Lower leg skin (tissue), 3 donors: ENCODE data around the gene FAM171A1.

Experiments used
- POLR2A ChIP-seq, 2 donors: fragments of 450-650 bp; IDR thresholded peaks; one replicate each; pipeline ENCODE4 v1.6.1; 2016 to 2017; ENCODE audit warnings: antibody characterized with exemption in 2 of 2, mild to moderate bottlenecking in 1 of 2, moderate library complexity in 1 of 2
- TF ChIP-seq, protein P1 (sequence below), 3 donors: fragments of 450-650 bp; IDR thresholded peaks; one replicate each; pipeline ENCODE4 v1.5.1; 2016; ENCODE audit warnings: antibody characterized with exemption in 3 of 3, mild to moderate bottlenecking in 3 of 3, moderate library complexity in 2 of 3

DNA sequence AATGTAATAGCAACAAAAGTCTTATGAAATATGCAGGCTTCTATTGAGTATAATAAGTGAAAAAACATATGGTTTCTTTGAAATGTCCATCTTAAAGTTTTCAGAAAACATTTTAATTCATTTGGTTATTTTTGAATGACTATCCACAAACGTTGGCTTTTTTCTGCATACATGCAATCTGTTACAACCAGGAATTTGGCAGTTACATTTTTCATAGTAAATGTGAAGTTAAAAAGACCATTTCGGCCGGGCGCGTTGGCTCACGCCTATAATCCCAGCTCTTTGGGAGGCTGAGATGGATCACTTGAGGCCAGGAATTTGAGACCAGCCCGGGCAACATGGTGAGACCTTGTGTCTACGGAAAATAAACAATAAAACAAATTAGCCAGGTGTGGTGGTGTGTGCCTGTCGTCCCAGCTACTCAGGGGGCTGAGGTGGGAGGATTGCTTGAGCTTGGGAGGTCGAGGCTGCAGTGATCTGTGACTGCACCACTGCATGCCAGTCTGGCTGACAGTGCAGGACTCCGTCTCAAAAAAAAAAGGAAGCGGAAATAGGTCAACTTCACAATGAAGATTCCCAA is 128.7 kb downstream of the FAM171A1 start:
- TF ChIP-seq, protein P1, sequence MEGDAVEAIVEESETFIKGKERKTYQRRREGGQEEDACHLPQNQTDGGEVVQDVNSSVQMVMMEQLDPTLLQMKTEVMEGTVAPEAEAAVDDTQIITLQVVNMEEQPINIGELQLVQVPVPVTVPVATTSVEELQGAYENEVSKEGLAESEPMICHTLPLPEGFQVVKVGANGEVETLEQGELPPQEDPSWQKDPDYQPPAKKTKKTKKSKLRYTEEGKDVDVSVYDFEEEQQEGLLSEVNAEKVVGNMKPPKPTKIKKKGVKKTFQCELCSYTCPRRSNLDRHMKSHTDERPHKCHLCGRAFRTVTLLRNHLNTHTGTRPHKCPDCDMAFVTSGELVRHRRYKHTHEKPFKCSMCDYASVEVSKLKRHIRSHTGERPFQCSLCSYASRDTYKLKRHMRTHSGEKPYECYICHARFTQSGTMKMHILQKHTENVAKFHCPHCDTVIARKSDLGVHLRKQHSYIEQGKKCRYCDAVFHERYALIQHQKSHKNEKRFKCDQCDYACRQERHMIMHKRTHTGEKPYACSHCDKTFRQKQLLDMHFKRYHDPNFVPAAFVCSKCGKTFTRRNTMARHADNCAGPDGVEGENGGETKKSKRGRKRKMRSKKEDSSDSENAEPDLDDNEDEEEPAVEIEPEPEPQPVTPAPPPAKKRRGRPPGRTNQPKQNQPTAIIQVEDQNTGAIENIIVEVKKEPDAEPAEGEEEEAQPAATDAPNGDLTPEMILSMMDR (IDR thresholded peaks at IDR 0.05), result no peak
- TF ChIP-seq POLR2A (IDR thresholded peaks at IDR 0.05), result no peak
